Dendritic cell treated with granulocyte-macrophage colony-stimulating factor and Interleukin-4, amounts not matched to agents 40 ng/mL and 50 ng/mL, for 4 days (primary cell): Measurements from ENCODE around the gene ARHGEF19.
"Not testable (repeated sequence)": the region's sequence is repeated elsewhere in the genome, so short reads cannot be mapped to it uniquely, and the experiment has no call there.

Experiments
- H3K27ac Mint-ChIP-seq: one replicate; pipeline ENCODE4 v1.8.0; 2022; ENCODE audit warnings: mild to moderate bottlenecking, mixed read lengths
- H3K27me3 Mint-ChIP-seq: one replicate; pipeline ENCODE4 v1.8.0; 2022; ENCODE audit warnings: mild to moderate bottlenecking, mixed read lengths
- H3K36me3 Mint-ChIP-seq: one replicate; pipeline ENCODE4 v1.8.0; 2022; ENCODE audit warnings: low read depth, mixed read lengths
- H3K4me1 Mint-ChIP-seq: one replicate; pipeline ENCODE4 v1.8.0; 2022; ENCODE audit warnings: low read depth, mixed read lengths
- H3K4me3 Mint-ChIP-seq: one replicate; pipeline ENCODE4 v1.8.0; 2022; ENCODE audit warnings: mild to moderate bottlenecking, moderate library complexity, mixed read lengths
- H3K9me3 Mint-ChIP-seq: one replicate; pipeline ENCODE4 v1.8.0; 2022; ENCODE audit warnings: mixed read lengths
- intact Hi-C: fragments of 100-400 bp; cut with micrococcal nuclease; formaldehyde crosslinking; loops from one replicate; pipeline ENCODE4 v1.15.0; 2022

ARHGEF19 gene

DNA sequence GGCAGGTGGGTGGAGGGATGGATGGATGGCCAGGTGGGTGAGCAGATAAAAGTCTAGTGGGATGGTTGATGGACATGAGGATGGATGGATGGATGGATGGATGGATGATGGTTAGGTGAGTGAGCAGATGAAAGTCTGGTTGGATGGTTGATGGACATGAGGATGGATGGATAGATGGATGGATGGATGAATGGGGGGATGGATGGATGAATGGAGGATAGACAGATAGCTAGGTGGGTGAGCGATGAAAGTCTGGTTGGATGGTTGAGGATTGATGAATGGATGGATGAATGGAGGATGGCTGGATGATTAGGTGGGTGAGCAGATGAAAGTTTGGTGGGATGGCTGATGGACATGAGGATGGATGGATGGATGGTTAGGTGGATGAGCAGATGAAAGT lies 9.0 kb upstream of the ARHGEF19 start:
- peaks cover 29% of the 10 kb centered on the region for H3K4me1 Mint-ChIP-seq
- peaks cover 24% of the 10 kb centered on the region for H3K27me3 Mint-ChIP-seq
- H3K27ac Mint-ChIP-seq, result no peak overlapping the region
- no peaks in the 10 kb centered on the region for H3K36me3 Mint-ChIP-seq
- no peaks in the 10 kb centered on the region for H3K9me3 Mint-ChIP-seq
- intact Hi-C loops, result no loop called here
- no peak overlapping the region for H3K4me3 Mint-ChIP-seq

DNA sequence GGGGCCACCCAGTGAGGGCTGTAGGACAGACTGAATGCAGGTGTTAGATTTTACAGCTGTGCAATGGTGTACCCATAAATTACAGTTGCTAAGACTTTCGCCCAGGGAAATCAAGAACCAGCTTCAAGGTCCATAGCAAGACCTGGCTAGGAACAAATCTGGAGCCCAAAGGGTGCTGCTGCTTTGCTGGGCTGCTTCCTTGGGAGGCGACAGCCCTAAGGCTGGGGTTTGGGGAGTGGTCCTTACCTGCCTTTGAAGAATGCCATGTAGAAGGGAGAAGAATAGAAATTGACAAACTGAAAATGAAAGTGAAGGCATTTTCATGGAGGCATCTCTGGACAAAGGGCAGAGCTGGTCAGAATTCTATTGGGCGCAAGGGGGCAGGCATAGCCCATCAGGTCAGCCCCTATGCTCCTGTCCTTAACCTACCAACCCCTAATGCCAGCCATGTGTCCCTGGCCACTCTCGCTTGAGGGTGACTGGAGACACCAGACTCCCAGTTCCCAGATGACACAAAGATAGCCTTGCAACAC lies 7.6 kb upstream of the ARHGEF19 start:
- peaks cover 37% of the 10 kb centered on the region for H3K4me1 Mint-ChIP-seq
- H3K4me3 Mint-ChIP-seq, result no peak overlapping the region
- H3K27me3 Mint-ChIP-seq, result peaks cover 21% of the 10 kb centered on the region
- no peaks in the 10 kb centered on the region for H3K36me3 Mint-ChIP-seq
- no peaks in the 10 kb centered on the region for H3K9me3 Mint-ChIP-seq
- H3K27ac Mint-ChIP-seq, result no peak overlapping the region
- intact Hi-C loops, result no loop called here

DNA sequence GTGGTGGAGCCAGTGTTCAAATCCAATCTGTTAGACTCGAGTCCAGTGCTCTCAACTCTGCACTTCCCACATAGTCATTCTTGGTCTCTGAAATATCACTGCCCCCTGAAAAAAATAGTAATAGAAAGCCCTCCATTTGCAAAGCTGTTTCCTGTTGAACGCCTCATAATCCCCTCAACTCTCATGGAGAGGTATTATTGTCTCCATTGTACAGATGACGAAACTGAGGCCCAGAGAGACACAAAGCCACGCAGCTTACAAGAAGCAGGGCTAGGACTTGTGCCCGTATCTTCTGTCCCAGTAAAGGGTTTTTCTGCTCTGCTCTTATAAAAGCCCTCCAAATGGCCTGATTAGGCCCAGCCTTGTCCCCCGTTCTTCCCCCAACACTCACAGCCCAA lies 6.2 kb upstream of the ARHGEF19 start:
- no peak overlapping the region for H3K4me3 Mint-ChIP-seq
- H3K9me3 Mint-ChIP-seq, result no peaks in the 10 kb centered on the region
- no peaks in the 10 kb centered on the region for H3K36me3 Mint-ChIP-seq
- H3K27ac Mint-ChIP-seq, result peak overlapping the region; percentile 83
- intact Hi-C loops, result no loop called here
- peaks cover 19% of the 10 kb centered on the region for H3K27me3 Mint-ChIP-seq
- peaks cover 32% of the 10 kb centered on the region for H3K4me1 Mint-ChIP-seq

DNA sequence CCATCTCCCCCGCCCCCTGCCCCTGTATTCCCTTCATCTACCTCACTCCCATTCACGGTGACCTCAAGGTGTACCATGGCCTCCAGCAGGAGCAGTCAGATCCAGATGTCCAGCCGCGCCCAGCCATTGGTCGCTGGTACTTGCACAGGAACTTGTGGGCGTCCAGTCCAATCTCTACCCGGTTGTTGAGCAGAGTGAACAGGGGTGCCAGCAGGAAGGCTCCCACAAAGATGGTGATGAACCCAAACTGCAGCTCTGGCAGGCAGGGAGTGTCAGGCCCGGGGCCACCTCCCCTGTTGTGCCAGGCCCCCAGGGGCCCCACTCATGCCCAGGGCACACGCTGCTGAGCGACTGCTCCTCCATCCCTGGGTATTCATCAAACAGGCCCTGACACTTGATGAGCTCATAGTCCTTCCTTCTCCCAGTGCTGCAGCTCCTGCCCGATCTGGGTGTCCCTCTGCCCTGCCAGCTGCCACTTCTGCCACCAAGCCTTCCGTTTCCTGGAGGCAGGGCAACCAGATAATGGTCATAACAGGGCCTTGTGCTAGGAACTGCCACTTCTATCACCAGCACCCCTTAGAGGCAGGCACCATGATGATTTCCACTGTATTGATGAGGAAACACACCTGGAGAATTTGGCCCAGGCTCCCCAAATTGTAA lies 5.7 kb upstream of the ARHGEF19 start:
- peak overlapping the region; percentile 83 for H3K27ac Mint-ChIP-seq
- no peaks in the 10 kb centered on the region for H3K36me3 Mint-ChIP-seq
- H3K4me3 Mint-ChIP-seq, result no peak overlapping the region
- intact Hi-C loops, result no loop called here
- H3K27me3 Mint-ChIP-seq, result peaks cover 20% of the 10 kb centered on the region
- peaks cover 32% of the 10 kb centered on the region for H3K4me1 Mint-ChIP-seq
- H3K9me3 Mint-ChIP-seq, result no peaks in the 10 kb centered on the region

DNA sequence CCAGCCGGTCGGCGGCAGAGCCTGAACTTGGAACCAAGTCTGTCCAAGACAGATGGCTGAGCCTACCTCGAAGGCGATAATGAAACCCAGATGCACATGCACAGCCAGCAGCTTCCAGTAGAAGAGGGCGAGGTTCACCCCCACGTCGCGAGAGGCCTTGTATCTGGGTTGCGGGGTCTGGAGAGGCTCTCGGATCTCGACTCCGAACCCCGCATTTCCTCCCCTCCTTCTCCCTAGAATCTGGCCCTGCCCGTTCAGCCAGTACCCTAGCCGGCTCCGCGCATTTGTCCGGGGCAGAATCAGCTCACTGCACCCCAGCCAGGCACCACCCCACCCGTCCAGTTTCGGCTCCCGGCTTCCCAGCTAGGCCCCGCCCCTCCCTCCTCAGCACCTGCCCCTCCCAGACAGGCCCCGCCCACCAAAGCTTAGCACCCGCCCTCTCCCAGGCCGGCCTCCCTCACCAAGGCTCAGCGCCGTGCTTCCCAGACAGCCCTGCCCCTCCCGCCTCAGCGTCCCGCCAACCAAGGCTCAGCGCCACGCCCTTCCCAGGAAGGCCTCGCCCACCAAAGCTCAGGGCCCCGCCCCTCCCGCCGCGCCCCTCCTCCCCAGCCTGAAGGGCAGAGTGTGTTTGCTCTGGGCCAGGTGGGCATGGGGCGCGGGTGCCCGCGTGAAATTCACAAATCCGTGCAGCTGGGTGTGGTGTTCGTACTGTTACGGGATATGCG lies 4.8 kb upstream of the ARHGEF19 start:
- intact Hi-C loops, result loop anchor here (1.0 kb wide), 2 partner anchors 11 to 20 kb away; partner anchors contain the start of gene CPLANE2

DNA sequence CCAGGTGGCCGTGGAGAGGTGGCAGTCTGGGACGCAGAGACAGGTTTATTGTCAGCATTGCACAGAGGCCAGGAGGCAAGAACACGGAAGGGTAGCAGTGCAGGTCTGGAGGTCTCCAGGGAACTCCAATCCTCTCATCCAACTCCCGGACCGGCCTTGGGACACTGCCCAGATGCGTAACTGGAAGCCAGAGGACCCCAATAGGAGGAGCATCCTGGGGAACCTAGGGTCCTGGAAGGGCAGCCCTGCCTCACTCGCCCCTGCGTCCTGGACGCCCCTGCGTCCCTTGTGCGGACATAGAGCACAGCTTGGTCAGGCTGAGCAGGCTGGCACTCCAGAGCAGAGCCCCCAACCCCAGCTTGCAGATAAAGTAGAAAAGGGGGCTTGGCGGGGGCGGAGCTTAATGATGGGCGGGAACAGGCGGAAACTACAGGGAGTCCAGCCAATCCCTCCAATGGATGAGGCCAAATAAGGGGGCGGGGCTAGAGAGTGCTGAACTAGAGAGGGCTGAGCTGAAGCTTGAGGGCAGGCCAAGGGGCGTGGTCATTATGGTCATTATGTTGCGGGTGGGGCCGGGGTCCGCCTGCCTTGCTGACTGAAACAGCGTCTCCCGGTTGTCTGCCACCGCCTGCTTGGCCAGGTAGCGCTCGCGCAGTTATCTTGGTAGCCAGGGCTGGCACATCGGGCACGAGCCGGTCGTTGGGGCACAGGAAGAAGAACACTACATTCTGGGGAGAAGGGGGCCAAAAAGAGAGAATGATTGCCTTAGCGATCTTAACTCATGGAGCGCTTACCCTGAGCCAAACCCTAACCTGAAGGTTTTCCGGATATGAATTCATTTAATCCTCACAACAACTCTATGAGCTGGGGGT lies 3.7 kb upstream of the ARHGEF19 start:
- Mint-ChIP-seq H3K9me3 (no peaks in the 10 kb centered on the region), H3K4me1 (peaks cover 32% of the 10 kb centered on the region), H3K36me3 (no peaks in the 10 kb centered on the region), H3K27ac (peak overlapping the region; percentile 83), H3K27me3 (peaks cover 26% of the 10 kb centered on the region), H3K4me3 (peak overlapping the region; percentile 76)
- intact Hi-C loops, result no loop called here

More for the DNA sequence above, 4.8 kb upstream of the ARHGEF19 start:
- H3K4me3 Mint-ChIP-seq, result peak overlapping the region; percentile 85
- no peaks in the 10 kb centered on the region for H3K36me3 Mint-ChIP-seq
- peaks cover 27% of the 10 kb centered on the region for H3K27me3 Mint-ChIP-seq
- H3K4me1 Mint-ChIP-seq, result peaks cover 32% of the 10 kb centered on the region
- H3K27ac Mint-ChIP-seq, result peak overlapping the region; percentile 83
- no peaks in the 10 kb centered on the region for H3K9me3 Mint-ChIP-seq

DNA sequence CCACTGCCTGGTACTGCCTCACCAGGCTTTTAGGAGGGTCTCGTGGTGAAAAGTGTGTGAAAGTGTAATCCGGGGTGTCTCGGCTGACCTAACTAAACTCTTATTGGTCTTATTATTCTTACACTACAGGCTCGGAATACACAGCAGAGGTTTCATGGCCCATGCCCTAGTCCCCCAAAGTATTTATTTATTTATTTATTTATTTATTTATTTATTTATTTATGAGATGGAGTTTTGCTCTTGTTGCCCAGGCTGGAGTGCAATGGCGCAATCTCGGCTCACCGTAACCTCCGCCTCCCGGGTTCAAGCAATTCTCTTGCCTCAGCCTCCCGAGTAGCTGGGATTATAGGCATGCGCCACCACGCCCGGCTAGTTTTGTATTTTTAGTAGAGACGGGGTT lies 2.8 kb upstream of the ARHGEF19 start:
- Mint-ChIP-seq H3K4me1 (peaks cover 31% of the 10 kb centered on the region), H3K27me3 (peaks cover 26% of the 10 kb centered on the region)
- intact Hi-C loops, H3K4me3 Mint-ChIP-seq, H3K9me3 Mint-ChIP-seq, H3K27ac Mint-ChIP-seq, H3K36me3 Mint-ChIP-seq: not testable (repeated sequence)

DNA sequence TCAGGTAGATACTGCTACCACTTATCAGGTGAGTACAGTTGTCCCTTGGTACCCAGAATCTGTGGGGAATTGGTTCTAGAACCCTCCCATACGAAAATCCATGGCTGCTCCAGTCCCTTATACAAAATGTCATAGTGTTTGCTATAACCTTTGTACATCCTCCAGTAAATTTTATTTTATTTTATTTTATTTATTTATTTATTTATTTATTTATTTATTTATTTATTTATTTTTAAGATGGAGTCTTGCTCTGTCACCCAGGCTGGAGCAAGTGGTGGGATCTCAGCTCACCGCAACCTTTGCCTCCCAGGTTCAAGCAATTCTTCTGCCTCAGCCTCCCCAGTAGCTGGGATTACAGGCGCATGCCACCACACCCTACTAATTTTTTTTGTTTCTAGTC lies 1.1 kb upstream of the ARHGEF19 start:
- H3K27ac Mint-ChIP-seq, H3K4me3 Mint-ChIP-seq, H3K9me3 Mint-ChIP-seq, intact Hi-C loops, H3K36me3 Mint-ChIP-seq: not testable (repeated sequence)
- peaks cover 26% of the 10 kb centered on the region for H3K27me3 Mint-ChIP-seq
- peaks cover 28% of the 10 kb centered on the region for H3K4me1 Mint-ChIP-seq

DNA sequence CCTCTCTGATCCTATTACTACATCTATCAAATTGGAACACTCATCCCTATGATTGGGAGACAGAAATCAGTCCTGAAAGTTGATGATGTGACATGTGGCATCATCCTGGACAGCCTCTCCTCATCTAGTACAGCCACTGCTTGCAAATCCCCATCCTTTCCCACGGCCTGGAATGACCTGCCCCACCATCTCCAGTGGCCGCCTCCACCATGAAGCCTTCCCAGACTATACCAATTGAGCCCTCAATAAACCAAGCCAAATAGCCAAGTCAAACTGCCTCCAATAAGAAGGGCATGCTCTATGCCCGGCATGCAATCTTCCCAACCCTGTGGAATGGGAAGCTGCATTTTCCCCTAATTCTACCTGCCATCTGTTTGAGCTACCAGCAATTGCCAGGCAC lies 561 bp upstream of the ARHGEF19 start:
- H3K9me3 Mint-ChIP-seq, result no peaks in the 10 kb centered on the region
- peaks cover 28% of the 10 kb centered on the region for H3K4me1 Mint-ChIP-seq

DNA sequence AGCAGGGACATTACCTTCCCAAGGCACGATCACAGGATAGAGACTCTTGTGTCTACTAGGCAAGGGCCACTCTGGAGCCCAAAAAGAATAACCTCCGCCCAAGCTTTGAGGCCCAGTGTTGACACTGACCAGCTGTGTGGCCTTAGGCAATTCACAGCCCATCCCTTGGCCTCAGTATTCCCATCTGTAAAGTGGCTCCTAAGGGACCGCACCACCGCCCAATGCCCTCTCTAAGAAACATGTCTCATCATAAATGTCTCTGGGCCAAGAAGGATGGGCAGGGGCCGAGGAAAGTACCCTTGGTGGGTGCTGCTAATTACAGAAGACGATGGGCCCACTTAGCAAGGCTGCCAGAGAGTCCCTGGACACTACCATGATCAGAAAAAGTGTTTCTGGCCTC lies 628 bp downstream of the ARHGEF19 start:
- intact Hi-C loops, result no loop called here
- Mint-ChIP-seq H3K36me3 (no peaks in the 10 kb centered on the region), H3K4me1 (peaks cover 24% of the 10 kb centered on the region), H3K27ac (no peak overlapping the region), H3K27me3 (peaks cover 26% of the 10 kb centered on the region), H3K9me3 (no peaks in the 10 kb centered on the region), H3K4me3 (no peak overlapping the region)

More for the DNA sequence above, 561 bp upstream of the ARHGEF19 start:
- H3K27me3 Mint-ChIP-seq, result peaks cover 26% of the 10 kb centered on the region
- intact Hi-C loops, result no loop called here
- no peak overlapping the region for H3K4me3 Mint-ChIP-seq
- H3K36me3 Mint-ChIP-seq, result no peaks in the 10 kb centered on the region
- H3K27ac Mint-ChIP-seq, result no peak overlapping the region

DNA sequence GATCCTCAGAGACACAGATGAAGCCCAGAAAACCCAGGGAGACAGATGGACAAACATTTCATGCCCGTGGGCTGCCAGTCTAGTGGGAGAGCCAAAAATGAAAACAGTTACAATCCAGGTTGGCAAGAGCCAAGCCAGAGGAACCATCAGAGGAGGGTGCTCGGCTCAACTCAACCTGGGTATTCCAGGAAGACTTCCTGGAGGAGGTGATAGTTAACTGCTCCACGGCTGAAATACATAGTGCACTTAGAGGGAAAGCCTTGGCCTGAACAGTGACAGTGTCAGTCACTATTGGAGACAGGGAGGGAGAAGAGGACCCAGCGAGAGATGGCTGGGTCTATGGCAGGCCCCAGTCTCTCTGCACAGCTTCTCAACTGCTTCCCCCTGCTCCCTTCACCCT lies 1.9 kb downstream of the ARHGEF19 start:
- no peak overlapping the region for H3K27ac Mint-ChIP-seq
- H3K9me3 Mint-ChIP-seq, result no peaks in the 10 kb centered on the region
- H3K36me3 Mint-ChIP-seq, result no peaks in the 10 kb centered on the region
- H3K4me3 Mint-ChIP-seq, result no peak overlapping the region
- H3K27me3 Mint-ChIP-seq, result peaks cover 18% of the 10 kb centered on the region
- intact Hi-C loops, result no loop called here
- peaks cover 15% of the 10 kb centered on the region for H3K4me1 Mint-ChIP-seq

DNA sequence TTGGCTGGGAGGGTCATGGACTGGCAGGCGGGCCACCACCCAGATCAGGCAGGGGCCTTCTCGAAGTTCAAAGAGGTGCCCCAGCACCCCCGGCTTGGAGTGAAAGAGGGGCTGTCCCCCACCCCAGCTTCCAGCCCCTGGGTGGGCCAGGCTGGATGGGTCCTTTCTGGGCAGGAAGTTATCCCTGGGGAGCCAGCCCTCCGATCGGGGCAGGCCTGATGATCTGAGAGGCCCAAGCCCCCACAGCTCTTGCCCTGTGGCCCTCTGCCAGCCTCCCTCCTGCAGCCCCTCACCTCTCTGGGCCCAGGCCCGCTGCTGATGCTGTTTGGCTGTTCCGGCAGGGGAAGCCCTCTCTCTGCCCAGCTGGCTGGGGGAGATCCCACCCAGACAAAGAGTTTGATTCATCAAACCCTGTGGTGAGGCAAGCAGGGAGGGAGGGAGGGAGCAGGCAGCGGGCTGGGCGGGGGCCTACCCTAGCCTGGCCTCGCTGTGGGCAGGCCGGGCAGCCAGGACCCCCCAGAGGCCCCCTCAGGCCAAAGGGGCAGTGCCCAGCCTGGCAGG lies 2.5 kb downstream of the ARHGEF19 start:
- Mint-ChIP-seq H3K9me3 (no peaks in the 10 kb centered on the region), H3K36me3 (peaks cover under 1% of the 10 kb centered on the region), H3K27ac (no peak overlapping the region), H3K27me3 (peaks cover 18% of the 10 kb centered on the region), H3K4me3 (no peak overlapping the region), H3K4me1 (peaks cover 15% of the 10 kb centered on the region)
- intact Hi-C loops, result no loop called here

DNA sequence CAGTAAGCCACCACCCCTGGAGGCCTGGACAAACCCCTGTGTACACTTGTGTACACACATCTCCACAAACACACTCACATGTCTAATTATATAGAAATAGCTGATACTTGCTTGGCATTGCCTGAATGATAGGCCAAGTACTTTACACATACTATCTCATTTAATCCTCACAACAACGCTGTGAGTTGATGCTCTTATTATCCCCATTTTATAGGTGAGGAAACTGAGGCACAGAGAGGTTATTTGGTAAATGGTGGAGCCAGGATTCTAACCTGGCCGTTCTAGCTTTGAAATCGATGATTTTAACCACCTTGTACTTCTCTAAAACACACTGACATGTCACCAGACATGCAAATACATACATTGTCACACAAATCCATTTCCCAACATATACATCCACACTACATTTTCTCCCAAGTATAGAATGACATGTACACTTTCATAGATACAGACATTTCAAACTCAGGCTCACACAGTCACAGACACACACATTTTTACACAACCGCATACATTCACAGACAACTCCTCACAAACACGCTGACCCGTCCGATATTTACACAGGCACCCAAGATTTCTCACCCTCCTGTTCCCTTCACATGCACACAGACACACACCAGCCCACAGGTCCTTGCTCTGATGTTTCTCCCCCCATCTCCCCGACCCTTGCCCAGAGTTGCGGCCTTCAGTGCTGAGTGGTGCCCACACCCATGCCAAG lies 3.2 kb downstream of the ARHGEF19 start:
- peaks cover 14% of the 10 kb centered on the region for H3K27me3 Mint-ChIP-seq
- no peaks in the 10 kb centered on the region for H3K9me3 Mint-ChIP-seq
- H3K27ac Mint-ChIP-seq, result peak overlapping the region; percentile 15
- H3K36me3 Mint-ChIP-seq, result peaks cover 6% of the 10 kb centered on the region
- intact Hi-C loops, result no loop called here
- no peak overlapping the region for H3K4me3 Mint-ChIP-seq
- peaks cover 15% of the 10 kb centered on the region for H3K4me1 Mint-ChIP-seq
